Measurements from ENCODE around the gene CCL27. TPM values are rescaled to one million over a fixed set of nuclear protein-coding genes. Genes with fewer than 3 reads are reported as not detected.

CCL27 gene
- total RNA-seq, 1 donor from 2014 or later: not detected

- intact Hi-C loops (cut with DNase I): no loop called here
- ATAC-seq (no peak), DNase-seq (no peak)
- TF ChIP-seq, protein P1, sequence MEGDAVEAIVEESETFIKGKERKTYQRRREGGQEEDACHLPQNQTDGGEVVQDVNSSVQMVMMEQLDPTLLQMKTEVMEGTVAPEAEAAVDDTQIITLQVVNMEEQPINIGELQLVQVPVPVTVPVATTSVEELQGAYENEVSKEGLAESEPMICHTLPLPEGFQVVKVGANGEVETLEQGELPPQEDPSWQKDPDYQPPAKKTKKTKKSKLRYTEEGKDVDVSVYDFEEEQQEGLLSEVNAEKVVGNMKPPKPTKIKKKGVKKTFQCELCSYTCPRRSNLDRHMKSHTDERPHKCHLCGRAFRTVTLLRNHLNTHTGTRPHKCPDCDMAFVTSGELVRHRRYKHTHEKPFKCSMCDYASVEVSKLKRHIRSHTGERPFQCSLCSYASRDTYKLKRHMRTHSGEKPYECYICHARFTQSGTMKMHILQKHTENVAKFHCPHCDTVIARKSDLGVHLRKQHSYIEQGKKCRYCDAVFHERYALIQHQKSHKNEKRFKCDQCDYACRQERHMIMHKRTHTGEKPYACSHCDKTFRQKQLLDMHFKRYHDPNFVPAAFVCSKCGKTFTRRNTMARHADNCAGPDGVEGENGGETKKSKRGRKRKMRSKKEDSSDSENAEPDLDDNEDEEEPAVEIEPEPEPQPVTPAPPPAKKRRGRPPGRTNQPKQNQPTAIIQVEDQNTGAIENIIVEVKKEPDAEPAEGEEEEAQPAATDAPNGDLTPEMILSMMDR (IDR thresholded peaks at IDR 0.05): no peak
- no peak overlapping the region for H3K4me3 ChIP-seq
- peaks cover 18% of the 10 kb centered on the region for H3K36me3 ChIP-seq
- no peak overlapping the region for H3K27ac ChIP-seq
- no peaks in the 10 kb centered on the region for H3K9me3 ChIP-seq
- H3K4me1 ChIP-seq: peaks cover 32% of the 10 kb centered on the region
- no peaks in the 10 kb centered on the region for H3K27me3 ChIP-seq (ENCODE audit: low read depth)
Observed at GRCh38 chr9:34656992-34657391, 5.5 kb downstream of the CCL27 start.

DNA sequence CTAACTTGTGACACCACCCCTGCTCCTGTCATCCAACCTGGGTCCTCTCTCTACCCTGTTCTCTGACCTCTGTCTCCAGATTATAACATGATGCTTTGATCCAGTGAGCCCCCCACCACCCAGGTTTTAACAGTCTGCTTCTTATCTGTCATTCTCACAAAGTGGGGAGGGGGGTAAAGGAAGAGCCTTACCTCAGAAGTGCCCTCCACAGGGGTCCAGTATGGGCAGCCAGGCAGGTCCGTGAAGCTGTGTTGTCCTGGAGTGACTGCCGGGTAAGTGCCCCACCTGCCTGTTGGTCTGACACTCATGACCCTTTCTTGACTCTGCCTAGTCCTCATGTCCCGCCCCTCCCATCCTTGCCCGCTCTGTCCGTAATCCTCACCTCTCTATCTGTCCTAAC is 7.1 kb downstream of the CCL27 start:
- no peaks in the 10 kb centered on the region for H3K27me3 ChIP-seq (ENCODE audit: low read depth)
- DNase-seq (no peak), ATAC-seq (no peak)
- peaks cover 16% of the 10 kb centered on the region for H3K36me3 ChIP-seq
- H3K27ac ChIP-seq: no peak overlapping the region
- no peaks in the 10 kb centered on the region for H3K9me3 ChIP-seq
- no peak overlapping the region for H3K4me3 ChIP-seq
- intact Hi-C loops (cut with DNase I): no loop called here
- TF ChIP-seq, protein P1 (IDR thresholded peaks at IDR 0.05): no peak
- peaks cover 45% of the 10 kb centered on the region for H3K4me1 ChIP-seq

DNA sequence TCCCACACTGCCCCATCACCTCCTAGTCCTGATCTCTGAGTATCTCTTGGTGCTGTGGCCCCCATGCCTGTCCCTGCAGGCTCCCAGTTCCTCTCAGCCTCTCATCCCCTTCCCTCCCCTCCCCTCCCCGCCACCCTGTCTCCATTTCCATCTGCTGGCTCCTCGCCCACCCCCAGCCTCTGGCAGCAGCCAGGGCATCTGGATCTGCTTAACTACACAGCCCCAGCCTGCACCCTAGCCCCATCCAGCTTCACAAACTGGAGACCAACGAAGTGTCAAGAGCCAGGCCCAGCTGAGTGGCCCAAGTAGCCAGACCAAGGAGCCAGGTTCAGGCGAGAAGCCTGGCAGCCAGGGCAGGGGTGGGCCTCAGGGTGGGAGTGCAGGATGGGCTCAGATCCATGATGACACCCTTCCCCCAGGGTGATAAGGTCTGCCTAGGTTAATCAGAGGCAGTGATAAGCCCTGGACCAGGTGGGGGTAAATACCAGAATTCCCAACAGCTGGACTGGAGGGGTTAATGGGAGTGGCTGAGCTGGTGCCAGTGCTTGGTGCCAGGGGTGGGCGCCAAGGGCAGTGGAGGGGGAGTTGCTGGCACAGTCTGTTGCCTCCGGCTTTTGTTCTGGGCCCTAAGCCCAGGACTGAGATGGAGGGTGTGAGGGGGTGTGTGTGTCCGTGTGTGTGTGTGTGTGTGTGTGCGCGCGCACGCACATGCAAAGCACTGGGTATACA is 8.0 kb downstream of the CCL27 start:
- Histone ChIP-seq H3K4me1 (peaks cover 45% of the 10 kb centered on the region), H3K9me3 (no peaks in the 10 kb centered on the region), H3K27me3 (ENCODE audit: low read depth) (no peaks in the 10 kb centered on the region), H3K4me3 (no peak overlapping the region), H3K36me3 (peaks cover 16% of the 10 kb centered on the region), H3K27ac (peak overlapping the region; percentile 46)
- intact Hi-C loops (cut with DNase I): no loop called here
- DNase-seq (no peak), ATAC-seq (peak in 1 of 2 donors; percentile 28)
- TF ChIP-seq, protein P1 (IDR thresholded peaks at IDR 0.05): no peak

DNA sequence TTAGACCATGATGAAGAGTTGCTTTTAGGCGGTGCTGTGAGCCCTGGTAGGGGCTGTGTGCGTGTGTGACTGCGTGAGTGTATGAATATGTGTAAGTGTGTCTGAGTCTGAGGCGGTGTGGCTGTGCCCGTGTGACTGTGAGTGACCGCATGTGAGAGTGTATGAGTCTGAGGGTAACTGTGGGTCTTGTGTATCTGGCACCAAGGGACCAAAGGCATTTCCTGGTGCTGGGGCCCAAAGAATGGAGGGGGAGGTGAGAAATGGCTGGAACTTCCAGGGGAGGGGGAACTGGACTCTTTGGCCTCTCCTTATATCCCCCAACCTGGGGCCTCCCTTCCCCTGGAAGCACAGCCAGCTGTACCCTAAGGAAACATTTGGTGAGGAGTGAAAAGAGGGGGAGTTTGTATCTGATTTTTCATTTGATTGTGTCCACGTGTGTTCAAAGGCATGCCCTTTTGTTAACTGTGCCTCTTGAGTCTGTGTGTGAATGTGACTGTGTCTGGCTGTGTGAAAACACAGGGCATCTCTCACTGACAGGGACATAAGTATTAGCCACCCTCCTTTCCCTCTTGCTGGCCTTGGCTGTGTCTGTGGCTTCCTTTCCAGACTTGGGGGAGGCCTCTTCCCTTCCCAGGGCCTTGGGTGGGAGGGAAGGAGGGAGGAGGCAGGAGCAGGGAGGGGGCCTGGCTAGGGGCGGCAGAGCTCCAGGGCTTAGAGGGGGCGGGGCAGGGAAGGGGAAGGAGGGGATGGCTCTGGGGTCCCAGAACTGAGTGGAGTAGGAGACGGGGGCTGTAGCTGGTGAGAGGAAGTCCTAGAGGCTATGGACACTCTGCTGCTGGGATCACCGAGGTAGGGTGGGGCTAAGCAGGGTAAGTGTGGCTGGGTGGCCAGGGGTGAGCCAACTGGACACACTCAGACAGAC is 9.0 kb downstream of the CCL27 start:
- Histone ChIP-seq H3K36me3 (peaks cover 25% of the 10 kb centered on the region), H3K27ac (peak overlapping the region; percentile 72), H3K27me3 (ENCODE audit: low read depth) (no peaks in the 10 kb centered on the region), H3K4me3 (no peak overlapping the region), H3K4me1 (peaks cover 45% of the 10 kb centered on the region), H3K9me3 (no peaks in the 10 kb centered on the region)
- intact Hi-C loops (cut with DNase I): no loop called here
- TF ChIP-seq, protein P1 (IDR thresholded peaks at IDR 0.05): no peak
- DNase-seq (no peak), ATAC-seq (no peak)

DNA sequence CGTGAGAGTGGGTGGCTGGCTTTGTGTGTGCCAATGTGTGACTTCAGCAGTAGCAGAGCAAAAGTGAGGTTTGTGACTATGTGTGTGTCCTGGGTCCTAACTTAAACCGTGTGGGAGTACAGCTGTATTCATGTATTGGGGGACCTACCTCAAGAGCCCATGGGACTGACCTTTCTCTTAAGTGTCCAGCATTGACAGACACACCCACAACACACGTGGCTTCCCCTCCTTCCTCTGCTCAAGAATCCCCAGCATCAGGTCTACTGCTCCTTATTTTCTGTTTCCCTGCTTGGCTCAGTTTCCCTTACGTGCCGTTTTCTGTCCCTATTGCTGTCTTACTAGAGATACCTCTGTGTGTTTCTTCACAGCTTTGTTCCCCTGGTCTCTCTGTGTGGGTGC is 9.9 kb downstream of the CCL27 start:
- Histone ChIP-seq H3K9me3 (no peaks in the 10 kb centered on the region), H3K27me3 (ENCODE audit: low read depth) (no peaks in the 10 kb centered on the region), H3K4me1 (peaks cover 53% of the 10 kb centered on the region), H3K36me3 (peaks cover 29% of the 10 kb centered on the region), H3K4me3 (peak overlapping the region; percentile 54), H3K27ac (peak overlapping the region; percentile 72)
- TF ChIP-seq, protein P1 (IDR thresholded peaks at IDR 0.05): no peak
- DNase-seq: no peak
- no peak for ATAC-seq
- intact Hi-C loops (cut with DNase I): no loop called here
